NB4 (cell line): Measurements from ENCODE around the gene CCR7.

Experiments used
- MYC ChIP-seq: IDR thresholded peaks from 2 replicates; pipeline ENCODE4 v1.6.1; 2011; ENCODE audit warnings: low read depth, low read length
- POLR2A ChIP-seq: IDR thresholded peaks from 2 replicates; pipeline ENCODE4 v1.6.1; 2011; ENCODE audit warnings: mild to moderate bottlenecking; ENCODE audit not compliant: insufficient read length; ENCODE audit errors: extremely low read depth
- TF ChIP-seq, protein P1 (sequence below): IDR thresholded peaks from one replicate; pipeline ENCODE4 v1.5.1; 2012; ENCODE audit warnings: low read depth, low read length
- TF ChIP-seq, protein P2 (sequence below): IDR thresholded peaks from 2 replicates; pipeline ENCODE4 v1.6.1; 2011; ENCODE audit warnings: low read depth, low read length

DNA sequence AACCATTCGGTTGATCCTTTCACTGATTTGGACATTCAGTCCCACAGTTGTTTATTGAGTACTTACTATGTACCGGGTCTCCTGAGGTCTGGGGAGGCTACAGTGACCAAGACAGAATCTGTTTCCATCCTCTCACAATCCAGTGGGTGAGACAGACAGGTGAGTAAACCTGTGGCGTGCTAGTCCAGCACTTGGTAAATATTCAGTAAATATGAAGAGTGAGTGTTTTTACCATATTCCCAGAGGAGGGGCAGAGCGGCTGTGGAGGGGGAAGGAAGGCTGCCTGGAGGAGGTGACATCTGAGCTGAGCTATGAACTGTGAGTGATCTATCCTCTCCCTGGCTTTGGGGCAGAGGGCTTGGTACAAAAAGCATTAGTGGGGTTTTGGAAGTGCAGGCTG, 31.4 kb downstream of the CCR7 start:
- TF ChIP-seq, protein P1, sequence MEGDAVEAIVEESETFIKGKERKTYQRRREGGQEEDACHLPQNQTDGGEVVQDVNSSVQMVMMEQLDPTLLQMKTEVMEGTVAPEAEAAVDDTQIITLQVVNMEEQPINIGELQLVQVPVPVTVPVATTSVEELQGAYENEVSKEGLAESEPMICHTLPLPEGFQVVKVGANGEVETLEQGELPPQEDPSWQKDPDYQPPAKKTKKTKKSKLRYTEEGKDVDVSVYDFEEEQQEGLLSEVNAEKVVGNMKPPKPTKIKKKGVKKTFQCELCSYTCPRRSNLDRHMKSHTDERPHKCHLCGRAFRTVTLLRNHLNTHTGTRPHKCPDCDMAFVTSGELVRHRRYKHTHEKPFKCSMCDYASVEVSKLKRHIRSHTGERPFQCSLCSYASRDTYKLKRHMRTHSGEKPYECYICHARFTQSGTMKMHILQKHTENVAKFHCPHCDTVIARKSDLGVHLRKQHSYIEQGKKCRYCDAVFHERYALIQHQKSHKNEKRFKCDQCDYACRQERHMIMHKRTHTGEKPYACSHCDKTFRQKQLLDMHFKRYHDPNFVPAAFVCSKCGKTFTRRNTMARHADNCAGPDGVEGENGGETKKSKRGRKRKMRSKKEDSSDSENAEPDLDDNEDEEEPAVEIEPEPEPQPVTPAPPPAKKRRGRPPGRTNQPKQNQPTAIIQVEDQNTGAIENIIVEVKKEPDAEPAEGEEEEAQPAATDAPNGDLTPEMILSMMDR, result no peak
- TF ChIP-seq POLR2A, result no peak
- TF ChIP-seq, protein P2, sequence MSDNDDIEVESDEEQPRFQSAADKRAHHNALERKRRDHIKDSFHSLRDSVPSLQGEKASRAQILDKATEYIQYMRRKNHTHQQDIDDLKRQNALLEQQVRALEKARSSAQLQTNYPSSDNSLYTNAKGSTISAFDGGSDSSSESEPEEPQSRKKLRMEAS, result no peak
- TF ChIP-seq MYC, result no peak
